Measurements from ENCODE around the gene GRIK5.
"Not testable (repeated sequence)": the region's sequence is repeated elsewhere in the genome, so short reads cannot be mapped to it uniquely, and the experiment has no call there.

Gene GRIK5

DNA sequence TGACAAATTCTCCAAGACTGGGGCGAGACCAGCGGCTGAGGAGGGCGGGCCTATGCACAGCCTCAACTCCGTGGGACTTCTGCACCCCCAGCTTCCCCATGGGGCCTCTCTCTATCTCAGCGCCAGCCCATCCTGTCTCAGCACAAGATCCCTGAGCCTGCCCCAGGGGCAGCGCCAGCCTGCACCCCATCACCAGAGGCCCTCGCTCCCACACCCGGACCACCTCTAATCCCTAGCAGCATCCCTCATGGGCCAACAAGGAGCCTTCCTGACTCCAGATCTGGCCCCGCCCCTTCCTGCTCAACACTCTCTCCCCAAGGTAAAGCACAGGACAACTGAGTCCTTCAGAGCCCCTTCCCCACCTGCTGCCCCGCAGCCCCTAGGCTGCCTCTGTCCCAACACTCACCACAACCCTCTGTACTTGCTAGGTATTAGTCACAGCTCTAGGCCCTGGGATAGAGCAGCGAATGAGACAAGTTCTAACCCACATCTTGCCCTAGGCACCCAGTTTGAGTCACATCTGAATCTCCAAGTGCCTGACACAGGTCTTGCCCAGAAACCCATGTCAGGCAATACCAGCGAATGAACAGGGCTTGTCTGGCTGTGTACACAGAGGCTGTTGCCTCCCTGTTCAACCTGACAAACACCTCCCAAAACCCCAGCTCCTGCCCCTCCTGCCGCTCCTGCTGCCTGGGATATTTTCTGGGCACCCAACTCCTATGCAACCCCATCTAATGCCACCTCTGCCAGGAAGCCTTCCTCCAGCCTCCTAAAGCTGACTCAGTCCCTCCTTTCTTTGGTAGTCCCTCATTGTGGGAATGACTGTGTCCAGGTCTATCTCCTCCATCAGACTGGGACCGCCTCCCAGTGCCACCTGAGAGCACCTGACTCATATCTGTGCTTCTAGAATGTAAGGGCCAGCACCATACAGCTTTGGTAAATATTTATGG is 18.6 kb downstream of the GRIK5 start:
- TF ChIP-seq, protein P1, sequence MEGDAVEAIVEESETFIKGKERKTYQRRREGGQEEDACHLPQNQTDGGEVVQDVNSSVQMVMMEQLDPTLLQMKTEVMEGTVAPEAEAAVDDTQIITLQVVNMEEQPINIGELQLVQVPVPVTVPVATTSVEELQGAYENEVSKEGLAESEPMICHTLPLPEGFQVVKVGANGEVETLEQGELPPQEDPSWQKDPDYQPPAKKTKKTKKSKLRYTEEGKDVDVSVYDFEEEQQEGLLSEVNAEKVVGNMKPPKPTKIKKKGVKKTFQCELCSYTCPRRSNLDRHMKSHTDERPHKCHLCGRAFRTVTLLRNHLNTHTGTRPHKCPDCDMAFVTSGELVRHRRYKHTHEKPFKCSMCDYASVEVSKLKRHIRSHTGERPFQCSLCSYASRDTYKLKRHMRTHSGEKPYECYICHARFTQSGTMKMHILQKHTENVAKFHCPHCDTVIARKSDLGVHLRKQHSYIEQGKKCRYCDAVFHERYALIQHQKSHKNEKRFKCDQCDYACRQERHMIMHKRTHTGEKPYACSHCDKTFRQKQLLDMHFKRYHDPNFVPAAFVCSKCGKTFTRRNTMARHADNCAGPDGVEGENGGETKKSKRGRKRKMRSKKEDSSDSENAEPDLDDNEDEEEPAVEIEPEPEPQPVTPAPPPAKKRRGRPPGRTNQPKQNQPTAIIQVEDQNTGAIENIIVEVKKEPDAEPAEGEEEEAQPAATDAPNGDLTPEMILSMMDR (IDR thresholded peaks at IDR 0.05; ENCODE audit: low read depth, low read length), result no peak
- no peak for DNase-seq (ENCODE audit: extremely low read depth, low read depth)

DNA sequence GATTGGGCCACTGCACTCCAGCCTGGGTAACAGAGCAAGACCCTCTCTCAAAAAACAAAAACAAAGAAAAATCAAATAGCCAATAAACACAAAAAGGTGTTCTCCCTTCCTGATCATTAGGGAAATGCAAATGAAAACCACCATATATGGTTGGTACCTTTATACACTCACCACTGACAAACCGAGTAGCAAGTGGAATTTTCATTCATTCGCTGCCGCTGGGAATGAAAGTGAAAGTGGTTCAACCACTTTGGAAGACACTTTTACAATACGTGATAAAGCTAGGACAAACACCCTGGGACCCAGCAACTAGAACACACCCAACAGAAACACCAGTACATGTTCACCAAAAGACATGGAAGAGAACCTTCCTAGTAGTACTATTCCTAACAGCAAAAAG is 21.0 kb downstream of the GRIK5 start:
- TF ChIP-seq, protein P1 (IDR thresholded peaks at IDR 0.05; ENCODE audit: low read depth, low read length), result no peak
- DNase-seq (ENCODE audit: extremely low read depth, low read depth), result no peak

- DNase-seq (ENCODE audit: extremely low read depth, low read depth), result no peak
- TF ChIP-seq, protein P1 (IDR thresholded peaks at IDR 0.05; ENCODE audit: low read depth, low read length), result no peak
Measured at GRCh38 chr19:42045575-42045974, 24.4 kb downstream of the GRIK5 start.

DNA sequence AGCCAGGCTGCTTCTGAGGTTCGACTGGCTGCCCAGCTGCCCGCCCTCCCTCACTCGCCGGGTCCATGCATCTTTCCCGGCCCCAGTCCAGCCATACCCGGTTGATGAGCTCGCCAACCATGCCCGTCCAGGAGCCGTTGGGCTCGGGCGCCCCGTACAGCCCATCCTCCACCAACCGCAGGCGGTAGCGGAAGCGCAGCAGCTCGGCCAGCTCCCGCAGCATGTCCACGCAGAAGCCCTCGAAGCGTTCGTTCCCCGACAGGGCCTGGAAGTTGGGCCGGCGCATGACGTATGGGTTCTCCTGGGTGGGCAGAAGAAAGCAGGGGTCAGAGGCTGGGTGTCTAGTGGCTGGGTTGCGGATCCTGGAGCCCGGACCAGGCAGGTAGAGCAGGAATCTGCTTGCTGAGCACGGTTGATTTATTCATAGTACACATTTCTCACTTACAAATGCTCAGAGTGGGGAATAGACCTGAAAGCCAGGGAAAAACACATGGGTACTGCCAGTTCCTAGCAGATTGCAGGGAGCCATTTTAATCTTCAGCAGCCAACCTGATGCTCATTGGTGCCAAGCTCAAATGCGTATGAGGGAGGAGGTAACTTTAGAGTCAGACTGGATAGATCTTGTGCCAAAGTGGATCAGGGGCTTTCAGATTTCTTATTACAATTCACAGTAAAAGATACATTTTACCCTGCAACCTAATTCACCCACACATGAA is 27.4 kb downstream of the GRIK5 start:
- TF ChIP-seq, protein P1 (IDR thresholded peaks at IDR 0.05; ENCODE audit: low read depth, low read length), result no peak
- DNase-seq (ENCODE audit: extremely low read depth, low read depth), result no peak

DNA sequence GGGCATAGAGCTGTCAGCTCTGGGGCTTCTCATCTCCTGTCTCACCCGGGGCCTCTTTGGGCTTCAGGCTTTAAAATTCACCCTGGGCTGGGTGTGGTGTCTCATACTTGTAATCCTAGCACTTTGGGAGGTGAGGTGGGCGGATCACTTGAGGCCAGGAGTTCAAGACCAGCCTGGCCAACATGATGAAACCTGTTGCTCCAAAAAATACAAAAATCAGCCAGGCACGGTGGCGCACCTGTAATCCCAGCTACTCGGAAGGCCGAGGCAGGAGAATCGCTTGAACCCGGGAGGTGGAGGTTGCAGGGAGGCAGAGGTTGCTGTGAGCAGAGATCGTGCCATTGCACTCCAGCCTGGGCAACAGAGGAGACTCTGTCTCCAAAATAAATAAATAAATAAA is 29.5 kb downstream of the GRIK5 start:
- DNase-seq (ENCODE audit: extremely low read depth, low read depth), result not testable (repeated sequence)

DNA sequence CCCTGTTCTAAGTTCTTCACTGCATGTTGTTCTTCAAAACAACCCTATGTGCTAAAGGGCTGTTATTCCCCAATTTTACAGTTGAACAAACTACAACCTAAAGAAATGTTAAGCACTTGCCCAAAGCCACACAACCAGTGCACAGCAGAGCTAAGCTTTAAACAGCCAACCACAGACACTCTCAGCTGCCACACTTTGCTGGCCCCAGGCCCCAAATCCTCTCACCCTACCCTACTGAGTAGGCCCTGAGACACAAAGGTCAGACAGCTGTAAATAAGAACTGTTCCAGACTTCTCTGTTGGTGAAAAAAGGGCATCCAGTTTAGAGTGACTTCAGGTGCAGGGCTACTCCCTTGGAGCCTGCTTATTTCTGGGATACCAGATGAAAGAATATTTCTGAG is 30.0 kb downstream of the GRIK5 start:
- TF ChIP-seq, protein P1 (IDR thresholded peaks at IDR 0.05; ENCODE audit: low read depth, low read length), result no peak
- no peak for DNase-seq (ENCODE audit: extremely low read depth, low read depth)

GRCh38 chr19:42038666-42039065 is 31.3 kb downstream of the GRIK5 start:
- TF ChIP-seq, protein P1 (IDR thresholded peaks at IDR 0.05; ENCODE audit: low read depth, low read length), result no peak
- DNase-seq (ENCODE audit: extremely low read depth, low read depth), result no peak
